Ectodermal cell (in vitro differentiated cells): ENCODE data around the gene PIK3R3.

ENCODE experiments used
- H3K27ac ChIP-seq: 2 replicates; pipeline ENCODE4 v1.7.0; 2013; ENCODE audit warnings: mild to moderate bottlenecking, low read depth, low read length; ENCODE audit not compliant: insufficient read depth, poor library complexity, severe bottlenecking
- H3K27me3 ChIP-seq: 2 replicates; pipeline ENCODE4 v1.7.0; 2013; ENCODE audit warnings: mild to moderate bottlenecking, low read length; ENCODE audit not compliant: insufficient read depth, control insufficient read depth, poor library complexity, severe bottlenecking
- H3K36me3 ChIP-seq: one replicate; pipeline ENCODE4 v1.7.0; 2013; ENCODE audit warnings: low read length; ENCODE audit not compliant: control insufficient read depth, insufficient read depth
- H3K4me1 ChIP-seq: one replicate; pipeline ENCODE4 v1.7.0; 2013; ENCODE audit warnings: low read length; ENCODE audit not compliant: control insufficient read depth, insufficient read depth
- H3K4me3 ChIP-seq: 2 replicates; pipeline ENCODE4 v1.7.0; 2013; ENCODE audit warnings: low read depth, low read length, control low read depth; ENCODE audit not compliant: insufficient read depth
- H3K9me3 ChIP-seq: 2 replicates; pipeline ENCODE4 v1.7.0; 2013; ENCODE audit warnings: mild to moderate bottlenecking, low read length, moderate library complexity; ENCODE audit not compliant: control insufficient read depth
- WGBS, 2 experiments: methylation state at CpG; one replicate each; pipeline ENCODE4 v1.1.7; 2013; ENCODE audit warnings: missing lambda C conversion rate in 2 of 2; 5-methylcytosine and 5-hydroxymethylcytosine counted together

The PIK3R3 gene

GRCh38 chr1:46172321-46172720, 39.9 kb upstream of the PIK3R3 start:
- Histone ChIP-seq H3K27ac (no peak overlapping the region), H3K9me3 (no peaks in the 10 kb centered on the region), H3K27me3 (peaks cover 2% of the 10 kb centered on the region), H3K36me3 (no peaks in the 10 kb centered on the region), H3K4me3 (no peak overlapping the region), H3K4me1 (peaks cover 5% of the 10 kb centered on the region)
- WGBS, 2 experiments = 91 to 93% methylated on average over 4 of the region's 4 CpGs

- Histone ChIP-seq H3K27me3 (peaks cover 6% of the 10 kb centered on the region), H3K4me3 (no peak overlapping the region), H3K9me3 (no peaks in the 10 kb centered on the region), H3K27ac (no peak overlapping the region), H3K4me1 (peaks cover 5% of the 10 kb centered on the region), H3K36me3 (no peaks in the 10 kb centered on the region)
- WGBS, 2 experiments = 83 to 88% methylated on average over 6 of the region's 6 CpGs
These were observed 39.4 kb upstream of the PIK3R3 start for GRCh38 chr1:46171871-46172270.

GRCh38 chr1:46171351-46171750, 38.9 kb upstream of the PIK3R3 start:
- no peaks in the 10 kb centered on the region for H3K36me3 ChIP-seq
- H3K4me1 ChIP-seq = peaks cover 5% of the 10 kb centered on the region
- no peaks in the 10 kb centered on the region for H3K9me3 ChIP-seq
- no peak overlapping the region for H3K4me3 ChIP-seq
- no peak overlapping the region for H3K27ac ChIP-seq
- H3K27me3 ChIP-seq = peaks cover 9% of the 10 kb centered on the region
- WGBS, 2 experiments = 94% methylated on average over 8 of the region's 8 CpGs

GRCh38 chr1:46169811-46170454, 37.5 kb upstream of the PIK3R3 start:
- 98% methylated on average over 3 of the region's 3 CpGs for WGBS, 2 experiments
- H3K9me3 ChIP-seq = no peaks in the 10 kb centered on the region
- H3K4me3 ChIP-seq = no peak overlapping the region
- H3K27ac ChIP-seq = no peak overlapping the region
- H3K27me3 ChIP-seq = peaks cover 9% of the 10 kb centered on the region
- H3K4me1 ChIP-seq = peaks cover 5% of the 10 kb centered on the region
- H3K36me3 ChIP-seq = no peaks in the 10 kb centered on the region

- H3K4me1 ChIP-seq = peaks cover 4% of the 10 kb centered on the region
- H3K9me3 ChIP-seq = no peaks in the 10 kb centered on the region
- H3K27me3 ChIP-seq = peaks cover 9% of the 10 kb centered on the region
- H3K36me3 ChIP-seq = no peaks in the 10 kb centered on the region
- no peak overlapping the region for H3K27ac ChIP-seq
- no peak overlapping the region for H3K4me3 ChIP-seq
- WGBS, 2 experiments = 88 to 95% methylated on average over 1 of the region's 1 CpG
These were observed 36.0 kb upstream of the PIK3R3 start for GRCh38 chr1:46168477-46168876.

GRCh38 chr1:46166521-46167462, 34.4 kb upstream of the PIK3R3 start:
- WGBS, 2 experiments = 80% methylated on average over 47 of the region's 47 CpGs
- no peaks in the 10 kb centered on the region for H3K4me1 ChIP-seq

GRCh38 chr1:46160212-46160611, 27.8 kb upstream of the PIK3R3 start:
- H3K27ac ChIP-seq = no peak overlapping the region
- no peaks in the 10 kb centered on the region for H3K4me1 ChIP-seq
- WGBS, 2 experiments = 89 to 100% methylated on average over 1 of the region's 1 CpG
- H3K9me3 ChIP-seq = no peaks in the 10 kb centered on the region
- H3K27me3 ChIP-seq = no peaks in the 10 kb centered on the region
- no peak overlapping the region for H3K4me3 ChIP-seq
- no peaks in the 10 kb centered on the region for H3K36me3 ChIP-seq

More at GRCh38 chr1:46166521-46167462, 34.4 kb upstream of the PIK3R3 start:
- H3K9me3 ChIP-seq = no peaks in the 10 kb centered on the region
- H3K36me3 ChIP-seq = no peaks in the 10 kb centered on the region
- H3K4me3 ChIP-seq = no peak overlapping the region
- H3K27me3 ChIP-seq = peaks cover 9% of the 10 kb centered on the region
- no peak overlapping the region for H3K27ac ChIP-seq

- H3K27ac ChIP-seq = no peak overlapping the region
- no peak overlapping the region for H3K4me3 ChIP-seq
- no peaks in the 10 kb centered on the region for H3K27me3 ChIP-seq
- H3K36me3 ChIP-seq = no peaks in the 10 kb centered on the region
- no peaks in the 10 kb centered on the region for H3K4me1 ChIP-seq
- 88 to 93% methylated on average over 3 of the region's 3 CpGs for WGBS, 2 experiments
- no peaks in the 10 kb centered on the region for H3K9me3 ChIP-seq
These were observed 27.1 kb upstream of the PIK3R3 start for GRCh38 chr1:46159516-46159915.

GRCh38 chr1:46158312-46159281, 26.2 kb upstream of the PIK3R3 start:
- WGBS, 2 experiments = 88 to 92% methylated on average over 13 of the region's 13 CpGs
- Histone ChIP-seq H3K36me3 (no peaks in the 10 kb centered on the region), H3K4me1 (no peaks in the 10 kb centered on the region), H3K27me3 (no peaks in the 10 kb centered on the region), H3K4me3 (no peak overlapping the region), H3K27ac (no peak overlapping the region), H3K9me3 (no peaks in the 10 kb centered on the region)
